ENCODE measurements around the gene MEN1.

MEN1 gene

GRCh38 chr11:64810271-64810890, at the start of gene MEN1:
TSS of gene MEN1 (minus strand) at chr11:64810551. CDS start at chr11:64810109, 442 bp downstream.
- TF ChIP-seq CTCF (IDR thresholded peaks at IDR 0.05; ENCODE audit: low read depth, low read length), result no peak
- DNase-seq (ENCODE audit: extremely low read depth, low read depth), result peak; percentile 82

- DNase-seq (ENCODE audit: extremely low read depth, low read depth), result no peak
- TF ChIP-seq CTCF (IDR thresholded peaks at IDR 0.05; ENCODE audit: low read depth, low read length), result no peak
These were observed 49.4 kb upstream of the MEN1 start for GRCh38 chr11:64859542-64860414.

GRCh38 chr11:64858467-64859263, 48.3 kb upstream of the MEN1 start:
- TF ChIP-seq CTCF (IDR thresholded peaks at IDR 0.05; ENCODE audit: low read depth, low read length), result no peak
- no peak for DNase-seq (ENCODE audit: extremely low read depth, low read depth)

- DNase-seq (ENCODE audit: extremely low read depth, low read depth), result no peak
- no peak for TF ChIP-seq CTCF (IDR thresholded peaks at IDR 0.05; ENCODE audit: low read depth, low read length)
These were observed 47.1 kb upstream of the MEN1 start for GRCh38 chr11:64857485-64857884.

- TF ChIP-seq CTCF (IDR thresholded peaks at IDR 0.05; ENCODE audit: low read depth, low read length), result no peak
- DNase-seq (ENCODE audit: extremely low read depth, low read depth), result no peak
These were observed 46.3 kb upstream of the MEN1 start for GRCh38 chr11:64856382-64857227.

- DNase-seq (ENCODE audit: extremely low read depth, low read depth), result no peak
- TF ChIP-seq CTCF (IDR thresholded peaks at IDR 0.05; ENCODE audit: low read depth, low read length), result no peak
These were observed 45.4 kb upstream of the MEN1 start for GRCh38 chr11:64855596-64856304.
